ENCODE results near the gene FAM168B.

Gene FAM168B

DNA sequence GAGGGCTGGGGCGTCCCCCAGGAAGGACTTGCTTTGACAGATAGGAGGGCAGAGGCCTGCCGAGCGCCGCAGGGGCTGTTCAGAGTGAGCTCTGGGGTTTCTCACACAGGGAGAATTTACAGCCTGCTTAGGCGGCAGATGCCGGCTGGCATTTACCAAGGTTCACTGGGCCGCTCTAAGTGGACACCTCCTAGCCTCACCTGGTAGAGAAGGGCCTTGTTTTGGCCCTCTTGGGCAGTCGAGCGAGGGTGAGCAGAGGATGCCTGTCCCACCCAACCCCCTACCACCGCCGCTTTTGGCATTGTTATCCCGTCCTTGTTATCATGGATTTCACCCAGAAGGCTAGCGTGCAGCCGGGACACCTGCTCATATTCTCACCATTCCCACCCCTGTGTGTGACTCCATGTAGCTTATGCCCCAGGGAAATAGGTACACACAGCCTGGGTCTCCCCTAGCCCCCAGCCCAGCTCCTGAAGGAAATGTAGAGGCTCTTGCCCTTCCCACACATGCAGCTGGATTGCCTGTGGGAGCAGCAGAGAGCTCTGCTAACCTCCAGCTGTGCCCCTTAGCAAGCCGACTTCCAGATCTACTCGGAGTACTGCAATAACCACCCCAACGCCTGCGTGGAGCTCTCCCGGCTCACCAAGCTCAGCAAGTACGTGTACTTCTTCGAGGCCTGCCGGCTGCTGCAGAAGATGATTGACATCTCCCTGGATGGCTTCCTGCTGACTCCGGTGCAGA, 52.4 kb downstream of the FAM168B start:
- TF ChIP-seq GATA3 (IDR thresholded peaks at IDR 0.05; ENCODE audit: low read depth, low read length) (no peak), GATA2 (IDR thresholded peaks at IDR 0.05; ENCODE audit: low read depth, low read length) (no peak)

GRCh38 chr2:131039908-131040660, 53.2 kb downstream of the FAM168B start:
- no peak for TF ChIP-seq GATA2 (IDR thresholded peaks at IDR 0.05; ENCODE audit: low read depth, low read length)
- no peak for TF ChIP-seq GATA3 (IDR thresholded peaks at IDR 0.05; ENCODE audit: low read depth, low read length)

DNA sequence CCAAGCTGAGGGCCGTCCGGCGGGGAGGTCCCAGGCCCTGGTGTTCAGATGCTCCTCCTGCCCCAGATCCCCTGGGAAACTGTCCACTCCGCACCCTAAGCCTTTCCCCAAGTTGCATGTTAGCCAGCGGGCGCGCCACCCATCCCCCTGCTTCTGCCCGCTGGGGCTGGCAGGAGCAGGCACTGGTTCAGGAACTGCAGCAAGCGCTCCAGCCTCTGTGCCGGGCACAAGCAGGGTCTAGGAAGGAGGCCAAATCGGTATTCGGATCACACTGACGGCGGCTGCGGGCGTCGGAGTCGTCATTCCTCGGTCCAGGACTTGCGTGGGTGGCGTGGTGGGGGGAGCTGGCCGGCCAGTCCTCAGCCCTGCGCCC, 53.7 kb downstream of the FAM168B start:
- TF ChIP-seq GATA3 (IDR thresholded peaks at IDR 0.05; ENCODE audit: low read depth, low read length) = no peak
- no peak for TF ChIP-seq GATA2 (IDR thresholded peaks at IDR 0.05; ENCODE audit: low read depth, low read length)

GRCh38 chr2:131039101-131039440, 54.2 kb downstream of the FAM168B start:
- TF ChIP-seq GATA2 (IDR thresholded peaks at IDR 0.05; ENCODE audit: low read depth, low read length) = no peak
- no peak for TF ChIP-seq GATA3 (IDR thresholded peaks at IDR 0.05; ENCODE audit: low read depth, low read length)

DNA sequence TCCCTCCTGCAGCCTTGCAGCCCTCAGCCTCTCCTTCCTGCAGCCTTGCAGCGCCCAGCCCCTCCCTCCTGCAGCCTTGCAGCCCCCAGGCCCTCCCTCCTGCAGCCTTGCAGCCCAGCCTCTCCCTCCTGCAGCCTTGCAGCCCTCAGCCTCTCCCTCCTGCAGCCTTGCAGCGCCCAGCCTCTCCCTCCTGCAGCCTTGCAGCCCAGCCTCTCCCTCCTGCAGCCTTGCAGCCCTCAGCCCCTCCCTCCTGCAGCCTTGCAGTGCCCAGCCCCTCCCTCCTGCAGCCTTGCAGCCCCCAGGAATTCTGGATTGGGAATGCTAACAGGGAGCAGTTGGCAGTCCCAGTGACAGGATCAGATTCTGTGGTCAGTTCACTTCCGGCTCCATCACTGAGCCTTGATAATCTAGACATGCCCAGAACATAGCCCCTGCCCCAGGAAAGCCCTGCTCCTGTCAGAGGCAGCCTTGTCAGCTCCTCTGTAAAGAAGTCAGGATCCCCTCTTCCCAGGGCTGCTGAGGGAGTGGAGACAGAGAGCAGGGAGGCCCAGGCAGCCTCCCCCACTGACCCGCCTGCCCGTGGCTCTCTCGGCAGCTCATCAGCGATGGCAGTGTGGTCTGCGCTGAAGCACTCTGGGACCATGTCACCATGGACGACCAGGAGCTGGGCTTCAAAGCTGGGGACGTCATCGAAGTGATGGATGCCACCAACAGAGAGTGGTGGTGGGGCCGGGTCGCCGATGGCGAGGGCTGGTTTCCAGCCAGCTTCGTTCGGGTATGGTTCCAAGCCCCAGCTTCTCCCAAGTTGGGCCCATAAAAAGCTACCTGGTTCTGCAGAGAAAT, 54.8 kb downstream of the FAM168B start:
- TF ChIP-seq GATA3 (IDR thresholded peaks at IDR 0.05; ENCODE audit: low read depth, low read length) (no peak), GATA2 (IDR thresholded peaks at IDR 0.05; ENCODE audit: low read depth, low read length) (no peak)

DNA sequence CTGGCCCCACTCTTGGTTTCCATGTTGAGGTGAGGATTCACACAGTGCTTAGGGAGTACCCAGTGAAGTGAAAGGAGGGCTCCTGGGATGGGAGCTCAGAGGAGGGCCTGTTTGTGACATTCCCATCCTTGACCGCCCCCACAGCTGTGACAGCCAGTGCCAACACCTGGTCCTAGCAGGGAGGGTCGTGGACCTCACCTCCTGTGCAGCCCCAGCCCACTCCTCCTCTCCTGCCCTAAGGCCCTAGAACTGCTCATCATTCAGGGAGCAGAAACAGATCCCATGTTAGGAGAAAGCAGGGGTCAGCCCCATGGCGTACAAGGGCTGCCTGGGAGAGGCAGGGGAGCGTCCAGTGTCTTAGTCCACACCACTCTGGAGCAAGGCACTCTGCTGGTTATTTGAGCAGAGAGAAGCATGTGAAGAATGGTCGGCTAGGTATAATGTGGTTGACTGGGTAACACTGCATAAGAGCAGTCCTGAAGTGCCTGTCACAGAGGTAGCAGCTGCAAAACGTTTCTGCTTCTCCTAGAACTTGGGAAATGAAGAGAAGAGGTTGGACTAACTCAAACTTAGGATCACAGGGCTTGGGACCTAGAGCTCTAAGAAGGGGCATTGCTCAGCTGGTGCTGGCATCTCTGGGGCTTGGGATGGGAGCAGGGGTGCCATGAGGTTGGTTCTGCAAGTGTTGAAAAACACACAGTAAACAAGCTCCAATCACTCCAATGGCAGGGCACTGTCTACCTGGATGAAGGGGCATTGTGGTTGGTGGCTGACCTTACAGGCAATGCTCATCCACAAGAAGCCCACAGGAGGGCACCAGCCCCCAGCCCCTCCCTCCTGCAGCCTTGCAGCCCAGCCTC, 55.6 kb downstream of the FAM168B start:
- TF ChIP-seq GATA2 (IDR thresholded peaks at IDR 0.05; ENCODE audit: low read depth, low read length) = no peak
- no peak for TF ChIP-seq GATA3 (IDR thresholded peaks at IDR 0.05; ENCODE audit: low read depth, low read length)

DNA sequence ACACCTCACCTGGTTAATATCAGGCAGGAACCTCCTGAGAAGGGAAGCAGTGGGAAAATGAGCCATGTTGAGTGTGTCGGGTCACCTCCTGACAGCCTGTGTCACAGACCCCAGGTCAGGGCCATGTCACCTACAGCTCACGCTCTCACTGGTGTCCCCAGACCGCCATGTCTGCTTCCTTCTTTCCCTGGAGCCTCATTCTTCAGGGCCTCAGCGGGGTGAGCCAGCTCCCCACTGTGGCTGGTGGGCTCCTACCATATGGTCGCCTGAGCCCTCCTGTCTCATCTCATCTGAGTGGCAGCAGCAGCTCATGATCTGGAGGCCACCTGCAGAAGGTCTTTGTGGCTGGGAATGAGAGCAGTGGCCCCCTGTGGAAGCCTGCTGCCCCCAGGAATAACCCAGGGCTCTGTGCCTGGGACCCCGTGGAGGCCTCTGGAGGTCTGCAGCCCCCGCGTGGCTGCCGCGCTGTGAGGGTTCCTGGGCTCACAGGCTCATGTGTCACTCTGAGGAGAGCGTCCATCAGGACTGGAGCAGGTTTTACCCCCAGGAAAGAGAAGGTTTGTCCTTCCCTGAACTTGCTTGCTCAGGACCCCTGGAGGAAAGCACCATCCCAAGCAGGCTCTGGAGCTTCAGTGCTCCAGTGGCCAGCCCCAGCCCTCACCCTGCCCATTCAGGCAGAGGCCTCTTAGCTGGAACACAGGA, 56.4 kb downstream of the FAM168B start:
- no peak for TF ChIP-seq GATA3 (IDR thresholded peaks at IDR 0.05; ENCODE audit: low read depth, low read length)
- no peak for TF ChIP-seq GATA2 (IDR thresholded peaks at IDR 0.05; ENCODE audit: low read depth, low read length)

DNA sequence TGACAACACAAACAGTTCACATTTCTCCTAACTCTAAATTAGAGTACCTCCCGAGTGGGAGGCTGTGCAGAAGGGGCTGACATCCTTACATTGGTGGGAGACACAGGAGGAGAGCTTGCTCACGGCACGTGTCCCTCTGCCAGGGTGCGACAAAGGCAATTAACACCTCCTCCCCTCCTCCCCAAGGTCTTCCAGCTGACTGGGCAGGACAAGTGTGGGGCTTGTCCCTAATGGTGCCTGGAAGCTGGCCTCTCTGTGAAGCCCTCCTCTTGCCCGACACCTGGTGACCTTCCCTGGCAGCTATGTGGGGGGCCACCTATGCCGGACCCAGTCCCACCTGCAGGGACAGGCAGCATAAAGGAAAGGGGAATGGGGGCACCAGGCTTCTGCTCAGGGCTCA, 57.0 kb downstream of the FAM168B start:
- TF ChIP-seq GATA3 (IDR thresholded peaks at IDR 0.05; ENCODE audit: low read depth, low read length) (no peak), GATA2 (IDR thresholded peaks at IDR 0.05; ENCODE audit: low read depth, low read length) (no peak)

GRCh38 chr2:131035826-131036231, 57.4 kb downstream of the FAM168B start:
- no peak for TF ChIP-seq GATA3 (IDR thresholded peaks at IDR 0.05; ENCODE audit: low read depth, low read length)
- TF ChIP-seq GATA2 (IDR thresholded peaks at IDR 0.05; ENCODE audit: low read depth, low read length) = no peak

- no peak for TF ChIP-seq GATA3 (IDR thresholded peaks at IDR 0.05; ENCODE audit: low read depth, low read length)
- no peak for TF ChIP-seq GATA2 (IDR thresholded peaks at IDR 0.05; ENCODE audit: low read depth, low read length)
Observed at GRCh38 chr2:131035112-131035825, 58.0 kb downstream of the FAM168B start.

GRCh38 chr2:131034122-131035051, 58.9 kb downstream of the FAM168B start:
- no peak for TF ChIP-seq GATA2 (IDR thresholded peaks at IDR 0.05; ENCODE audit: low read depth, low read length)
- no peak for TF ChIP-seq GATA3 (IDR thresholded peaks at IDR 0.05; ENCODE audit: low read depth, low read length)

GRCh38 chr2:131033786-131034121, 59.5 kb downstream of the FAM168B start:
- TF ChIP-seq GATA3 (IDR thresholded peaks at IDR 0.05; ENCODE audit: low read depth, low read length) (no peak), GATA2 (IDR thresholded peaks at IDR 0.05; ENCODE audit: low read depth, low read length) (no peak)
